H1 (cell line): ENCODE measurements around the gene FAM53B. TPM values are rescaled to one million over a fixed set of nuclear protein-coding genes. Genes with fewer than 3 reads are reported as not detected.

ENCODE experiments used
- CTCF ChIA-PET: fragments of 300-600 bp; sonication (Branson Sonifier 250); formaldehyde crosslinking; loops from one replicate; lab custom pipeline; 2021; ENCODE audit not compliant: partially characterized antibody; lab: Charles Lee
- POLR2A ChIA-PET: fragments of 300-600 bp; sonication (Branson Sonifier 250); formaldehyde crosslinking; loops from one replicate; lab custom pipeline; 2021; ENCODE audit warnings: inconsistent platforms; ENCODE audit not compliant: partially characterized antibody; lab: Charles Lee
- DNase-seq, 2 experiments: peaks; one replicate each; pipeline versions ENCODE4 v3.0.0 to v3.0.0-alpha.2; 2010 to 2022; ENCODE audit warnings: low spot score in 2 of 2, low read depth in 1 of 2, mixed read lengths in 1 of 2
- FAIRE-seq: peaks from 2 replicates; lab custom pipeline; 2011; peaks lifted over from hg19 to GRCh38; lab: Jason Lieb, UNC
- H2AFZ ChIP-seq: 2 replicates; pipeline ENCODE4 v1.8.1; 2012; ENCODE audit warnings: low read length, inconsistent platforms
- H2AK5ac ChIP-seq: 2 replicates; pipeline ENCODE4 v1.6.1; 2013; ENCODE audit warnings: low read depth, low read length
- H2BK120ac ChIP-seq: replicated peaks from 2 replicates; pipeline ENCODE3; 2013; ENCODE audit warnings: low read depth, low read length, inconsistent platforms
- H2BK12ac ChIP-seq: 2 replicates; pipeline ENCODE4 v1.6.1; 2013; ENCODE audit warnings: low read depth, low read length
- H2BK15ac ChIP-seq: 2 replicates; pipeline ENCODE4 v1.6.1; 2013; ENCODE audit warnings: low read length
- H2BK20ac ChIP-seq: 2 replicates; pipeline ENCODE4 v1.6.1; 2013; ENCODE audit warnings: low read length
- H2BK5ac ChIP-seq: 2 replicates; pipeline ENCODE4 v1.6.1; 2013; ENCODE audit warnings: low read depth, low read length
- H3K14ac ChIP-seq: 2 replicates; pipeline ENCODE4 v1.6.1; 2013; ENCODE audit warnings: inconsistent platforms; ENCODE audit not compliant: insufficient read length
- H3K18ac ChIP-seq: 2 replicates; pipeline ENCODE4 v1.6.1; 2013; ENCODE audit warnings: low read length; ENCODE audit errors: extremely low read depth
- H3K23ac ChIP-seq: 2 replicates; pipeline ENCODE4 v1.6.1; 2013; ENCODE audit warnings: inconsistent platforms; ENCODE audit not compliant: insufficient read length
- H3K23me2 ChIP-seq: 2 replicates; pipeline ENCODE4 v1.6.1; 2013; ENCODE audit warnings: low read depth, low read length
- H3K27ac ChIP-seq: 2 replicates; pipeline ENCODE4 v1.6.1; 2011; ENCODE audit warnings: low read depth, low read length, inconsistent platforms
- H3K27me3 ChIP-seq, 4 experiments: replicated peaks in 1 of 4; 1 replicate in 1 of 4; 2 replicates in 3 of 4; pipeline versions ENCODE4 v1.6.1 to v1.8.1; 2011 to 2013; ENCODE audit warnings: low read length in 3 of 4, mild to moderate bottlenecking in 3 of 4, inconsistent platforms in 2 of 4, mixed read lengths in 2 of 4, moderate library complexity in 1 of 4; ENCODE audit not compliant: control insufficient read depth in 3 of 4, insufficient read depth in 3 of 4; ENCODE audit errors: extremely low read depth in 1 of 4
- H3K36me3 ChIP-seq, 4 experiments: 2 replicates each; pipeline versions ENCODE4 v1.6.1 to v1.8.1; 2011 to 2013; ENCODE audit warnings: mild to moderate bottlenecking in 4 of 4, low read length in 3 of 4, moderate library complexity in 2 of 4, control low read depth in 1 of 4, inconsistent platforms in 1 of 4; ENCODE audit not compliant: insufficient read depth in 4 of 4, control insufficient read depth in 2 of 4
- H3K4ac ChIP-seq: replicated peaks from 2 replicates; pipeline ENCODE3; 2013; ENCODE audit warnings: low read length, low read depth, mixed read lengths, inconsistent platforms; ENCODE audit not compliant: insufficient read length
- H3K4me1 ChIP-seq, 4 experiments: replicated peaks in 1 of 4; 1 replicate in 1 of 4; 2 replicates in 3 of 4; pipeline versions ENCODE4 v1.6.1 to v1.8.1; 2011 to 2013; ENCODE audit warnings: low read length in 3 of 4, inconsistent platforms in 2 of 4, mixed read lengths in 1 of 4; ENCODE audit not compliant: insufficient read depth in 4 of 4, control insufficient read depth in 3 of 4
- H3K4me2 ChIP-seq, 2 experiments: 2 replicates each; pipeline versions ENCODE4 v1.6.1 to v1.8.1; 2011 to 2013; ENCODE audit warnings: low read depth in 2 of 2, low read length in 2 of 2, control low read depth in 1 of 2, inconsistent platforms in 1 of 2, mild to moderate bottlenecking in 1 of 2; ENCODE audit not compliant: insufficient read depth in 1 of 2
- H3K4me3 ChIP-seq, 4 experiments: fragments of 200-600, 300-600 bp in 1 of 4; sonication (generic), shearing (Covaris generic), sonication (Bioruptor Twin) in 1 of 4; 2 replicates each; pipeline versions ENCODE4 v1.5.1 to v1.8.1; 2011 to 2016; ENCODE audit warnings: low read length in 4 of 4, low read depth in 3 of 4, control low read depth in 2 of 4, inconsistent platforms in 2 of 4, mild to moderate bottlenecking in 2 of 4, mixed read lengths in 1 of 4, moderate library complexity in 1 of 4; ENCODE audit not compliant: insufficient read depth in 2 of 4; ENCODE audit errors: extremely low read depth in 1 of 4
- H3K56ac ChIP-seq: replicated peaks from 2 replicates; pipeline ENCODE3; 2013; ENCODE audit warnings: low read depth, mild to moderate bottlenecking, mixed read lengths, low read length, inconsistent platforms; ENCODE audit not compliant: insufficient read length
- H3K79me1 ChIP-seq: 2 replicates; pipeline ENCODE4 v1.6.1; 2013; ENCODE audit warnings: low read depth, low read length, control low read depth
- H3K79me2 ChIP-seq, 2 experiments: 2 replicates each; pipeline versions ENCODE4 v1.6.1 to v1.8.1; 2012 to 2013; ENCODE audit warnings: low read length in 2 of 2, mild to moderate bottlenecking in 2 of 2, inconsistent platforms in 1 of 2; ENCODE audit not compliant: insufficient read depth in 2 of 2, control insufficient read depth in 1 of 2
- H3K9ac ChIP-seq, 4 experiments: replicated peaks in 1 of 4; 1 replicate in 1 of 4; 2 replicates in 3 of 4; pipeline versions ENCODE4 v1.6.1 to v1.8.1; 2011 to 2013; ENCODE audit warnings: low read depth in 3 of 4, low read length in 3 of 4, control low read depth in 2 of 4, mild to moderate bottlenecking in 2 of 4, moderate library complexity in 2 of 4, inconsistent platforms in 1 of 4; ENCODE audit errors: extremely low read depth in 1 of 4
- H3K9me3 ChIP-seq, 2 experiments: 2 replicates each; pipeline versions ENCODE4 v1.6.1 to v1.8.1; 2012 to 2013; ENCODE audit warnings: mild to moderate bottlenecking in 2 of 2, moderate library complexity in 2 of 2, control low read depth in 1 of 2, inconsistent platforms in 1 of 2, low read depth in 1 of 2, low read length in 1 of 2, mixed read lengths in 1 of 2; ENCODE audit not compliant: insufficient read depth in 2 of 2
- H4K20me1 ChIP-seq, 2 experiments: replicated peaks in 1 of 2; 2 replicates each; pipeline versions ENCODE3 to v1.8.1; 2011 to 2013; ENCODE audit warnings: inconsistent platforms in 2 of 2, low read length in 2 of 2, mild to moderate bottlenecking in 1 of 2; ENCODE audit not compliant: insufficient read depth in 2 of 2, control insufficient read depth in 1 of 2
- H4K5ac ChIP-seq: 2 replicates; pipeline ENCODE4 v1.6.1; 2013; ENCODE audit warnings: low read length, low read depth, mixed read lengths, inconsistent platforms; ENCODE audit not compliant: insufficient read length
- H4K8ac ChIP-seq: 2 replicates; pipeline ENCODE4 v1.8.0; 2013; ENCODE audit warnings: mild to moderate bottlenecking, moderate library complexity, low read length, inconsistent platforms; ENCODE audit not compliant: insufficient read depth; ENCODE audit errors: extremely low read depth
- H4K91ac ChIP-seq: replicated peaks from 2 replicates; pipeline ENCODE3; 2013; ENCODE audit warnings: low read length, mixed read lengths, inconsistent platforms; ENCODE audit not compliant: insufficient read length
- CEBPB ChIP-seq: IDR thresholded peaks from 2 replicates; pipeline ENCODE4 v1.6.1; 2012; ENCODE audit warnings: low read depth, low read length
- CREB1 ChIP-seq: IDR thresholded peaks from 2 replicates; pipeline ENCODE4 v1.6.1; 2012; ENCODE audit warnings: inconsistent platforms
- GABPA ChIP-seq: IDR thresholded peaks from 2 replicates; pipeline ENCODE4 v1.6.1; 2011; ENCODE audit warnings: mild to moderate bottlenecking, low read length, moderate library complexity, borderline replicate concordance; ENCODE audit not compliant: insufficient read depth
- KDM5A ChIP-seq: fragments of 200-600 bp; IDR thresholded peaks from 2 replicates; pipeline ENCODE4 v1.7.1; 2012; ENCODE audit warnings: mild to moderate bottlenecking, low read length, inconsistent platforms, mixed read lengths
- MAFK ChIP-seq: IDR thresholded peaks from 2 replicates; pipeline ENCODE4 v1.6.1; 2012; ENCODE audit warnings: low read depth, mild to moderate bottlenecking, improper control_type of control experiment, low read length
- POLR2A ChIP-seq, 2 experiments: IDR thresholded peaks; 1 replicate in 1 of 2; 2 replicates in 1 of 2; pipeline ENCODE4 v1.6.1; 2011; ENCODE audit warnings: low read depth in 2 of 2, low read length in 2 of 2, mild to moderate bottlenecking in 2 of 2; ENCODE audit errors: control extremely low read depth in 1 of 2
- POLR2AphosphoS5 ChIP-seq: IDR thresholded peaks from 2 replicates; pipeline ENCODE4 v1.6.1; 2011; ENCODE audit warnings: low read depth, low read length
- RNF2 ChIP-seq: fragments of 200-900, 300-1000 bp; sonication (generic); IDR thresholded peaks from 2 replicates; pipeline ENCODE4 v1.7.1; 2016; ENCODE audit warnings: borderline replicate concordance, low read depth, mild to moderate bottlenecking, antibody characterized with exemption, low read length; ENCODE audit not compliant: poor library complexity, severe bottlenecking; ENCODE audit errors: missing control alignments
- SAP30 ChIP-seq: fragments of 300-600 bp; sonication (generic); IDR thresholded peaks from 2 replicates; pipeline ENCODE4 v1.7.1; 2012; ENCODE audit warnings: low read length, moderate library complexity, mild to moderate bottlenecking, inconsistent platforms; ENCODE audit not compliant: insufficient read depth, insufficient replicate concordance
- SIN3A ChIP-seq, 2 experiments: IDR thresholded peaks in 1 of 2; conservative IDR thresholded peaks in 1 of 2; 2 replicates each; pipeline ENCODE4 v1.6.1; 2011 to 2012; ENCODE audit warnings: low read length in 2 of 2, improper control_type of control experiment in 1 of 2, low read depth in 1 of 2, mild to moderate bottlenecking in 1 of 2
- SIRT6 ChIP-seq: IDR thresholded peaks from one replicate; pipeline ENCODE4 v1.7.1; 2012; ENCODE audit warnings: low read length, inconsistent platforms
- SIX5 ChIP-seq: IDR thresholded peaks from 2 replicates; pipeline ENCODE4 v1.6.1; 2011; ENCODE audit warnings: mild to moderate bottlenecking, low read depth, low read length
- SP2 ChIP-seq: IDR thresholded peaks from 2 replicates; pipeline ENCODE4 v1.6.1; 2012; ENCODE audit warnings: mild to moderate bottlenecking, low read length, inconsistent platforms
- SUZ12 ChIP-seq: fragments of 200-600 bp; sonication (generic); IDR thresholded peaks from 2 replicates; pipeline ENCODE4 v1.6.1; 2012; ENCODE audit warnings: mild to moderate bottlenecking, inconsistent platforms, low read length, moderate library complexity, mixed read lengths
- TAF1 ChIP-seq: IDR thresholded peaks from 2 replicates; pipeline ENCODE4 v1.6.1; 2011; ENCODE audit warnings: mild to moderate bottlenecking, low read depth, low read length
- TBP ChIP-seq: IDR thresholded peaks from 2 replicates; pipeline ENCODE4 v1.6.1; 2011; ENCODE audit warnings: low read depth, low read length, improper control_type of control experiment
- WGBS, 2 experiments: shearing (Covaris generic) in 1 of 2; methylation state at CpG; one replicate each; pipeline versions ENCODE4 v1.1.6 to v1.1.7; 2013 to 2015; ENCODE audit warnings: low lambda C conversion rate in 2 of 2, mixed read lengths in 2 of 2, inconsistent platforms in 1 of 2, low coverage in 1 of 2, missing lambda C conversion rate in 1 of 2; ENCODE audit not compliant: insufficient replicate concordance in 2 of 2, insufficient coverage in 1 of 2, insufficient read length in 1 of 2; ENCODE audit errors: extremely low coverage in 1 of 2, missing lambda C conversion rate in 1 of 2; 5-methylcytosine and 5-hydroxymethylcytosine counted together
- polyA plus RNA-seq, 7 experiments: library from polyadenylated mRNA; depleted of rRNA in 3 of 7; stranded (reverse) in 5 of 7; unstranded in 2 of 7; fragments of >200 nt in 5 of 7; fragments of 200-250 nt in 2 of 7; gene quantifications; 1 replicate in 5 of 7; 2 replicates in 1 of 7; 4 replicates in 1 of 7; pipeline versions ENCODE4 v1.2.1 to v1.2.3, GENCODE V29; 2011 to 2013; ENCODE audit warnings: missing spikeins in 2 of 7, mixed read lengths in 2 of 7
- total RNA-seq: library from RNA; stranded (reverse); fragmentation: NEBNext Ultra II Directional; extraction: Animal tissue kit (Norgen Biotek cat#: 25700); gene quantifications from 2 replicates; pipeline ENCODE4 v1.2.1, GENCODE V29; 2021

Gene FAM53B
- total and polyA plus RNA-seq, 2 of the 8 experiments (the other 6 are each of a cell fraction or from before 2014, with no cell fraction given): 5.3 to 14.4 TPM

GRCh38 chr10:124572751-124573150 is 171.4 kb downstream of the FAM53B start:
- Histone ChIP-seq H2AFZ (no peak overlapping the region), H3K4me3 (no peak overlapping the region), H3K56ac (no peak overlapping the region), H4K20me1 (peaks cover 0 to 6% of the 10 kb centered on the region in 2 experiments), H3K9me3 (0 out of 4 replicates have a peak, but pooled peaks cover 0 to 4% of the 10 kb centered on the region in 2 experiments), H2AK5ac (no peak overlapping the region), H3K27me3 (no peaks in the 10 kb centered on the region), H2BK12ac (no peak overlapping the region), H3K4ac (no peak overlapping the region), H3K14ac (no peak overlapping the region), H4K5ac (no peak overlapping the region), H3K23me2 (no peaks in the 10 kb centered on the region), H2BK5ac (no peak overlapping the region; the same call in 1 of the 2 replicates), H2BK120ac (no peak overlapping the region), H3K27ac (no peak overlapping the region), H4K91ac (no peak overlapping the region), H4K8ac (no peak overlapping the region), H2BK20ac (no peak overlapping the region), H3K4me2 (no peak overlapping the region), H3K4me1 (no peaks in the 10 kb centered on the region; a peak in 1 of 7 replicates), H3K79me1 (no peaks in the 10 kb centered on the region), H2BK15ac (no peak overlapping the region), H3K79me2 (no peaks in the 10 kb centered on the region), H3K36me3 (no peaks in the 10 kb centered on the region), H3K23ac (no peak overlapping the region), H3K18ac (no peak overlapping the region), H3K9ac (no peak overlapping the region)
- 91% methylated on average over 11 of the region's 11 CpGs; no CpG with 5 or more reads in 1 of the 2 experiments for WGBS, 2 experiments
- FAIRE-seq: no peak
- POLR2A ChIA-PET: no interaction called here
- CTCF ChIA-PET: interaction anchor here (0.7 to 1.5 kb wide), 5 partner anchors 9 to 169 kb away, joined by 3 to 4 read pairs (median 3); no protein-coding TSS in a partner anchor
- TF ChIP-seq POLR2A (IDR thresholded peaks at IDR 0.05; ENCODE audit: control extremely low read depth in 1 of 2, low read depth in 2 of 2, low read length in 2 of 2) (no peak), SUZ12 (no peak), POLR2AphosphoS5 (no peak), TBP (no peak), SIX5 (no peak), GABPA (no peak), CEBPB (no peak), TAF1 (no peak), SIRT6 (no peak), RNF2 (no peak), SP2 (no peak), SAP30 (no peak), SIN3A (conservative IDR thresholded peaks at IDR 0.05 in 1 of 2, IDR thresholded peaks at IDR 0.05 in 1 of 2; ENCODE audit: low read depth in 1 of 2, low read length in 2 of 2) (no peak), CREB1 (no peak), MAFK (no peak), KDM5A (no peak)
- DNase-seq: no peak
